ENCODE measurements around the gene LRIT3.

LRIT3 gene

DNA sequence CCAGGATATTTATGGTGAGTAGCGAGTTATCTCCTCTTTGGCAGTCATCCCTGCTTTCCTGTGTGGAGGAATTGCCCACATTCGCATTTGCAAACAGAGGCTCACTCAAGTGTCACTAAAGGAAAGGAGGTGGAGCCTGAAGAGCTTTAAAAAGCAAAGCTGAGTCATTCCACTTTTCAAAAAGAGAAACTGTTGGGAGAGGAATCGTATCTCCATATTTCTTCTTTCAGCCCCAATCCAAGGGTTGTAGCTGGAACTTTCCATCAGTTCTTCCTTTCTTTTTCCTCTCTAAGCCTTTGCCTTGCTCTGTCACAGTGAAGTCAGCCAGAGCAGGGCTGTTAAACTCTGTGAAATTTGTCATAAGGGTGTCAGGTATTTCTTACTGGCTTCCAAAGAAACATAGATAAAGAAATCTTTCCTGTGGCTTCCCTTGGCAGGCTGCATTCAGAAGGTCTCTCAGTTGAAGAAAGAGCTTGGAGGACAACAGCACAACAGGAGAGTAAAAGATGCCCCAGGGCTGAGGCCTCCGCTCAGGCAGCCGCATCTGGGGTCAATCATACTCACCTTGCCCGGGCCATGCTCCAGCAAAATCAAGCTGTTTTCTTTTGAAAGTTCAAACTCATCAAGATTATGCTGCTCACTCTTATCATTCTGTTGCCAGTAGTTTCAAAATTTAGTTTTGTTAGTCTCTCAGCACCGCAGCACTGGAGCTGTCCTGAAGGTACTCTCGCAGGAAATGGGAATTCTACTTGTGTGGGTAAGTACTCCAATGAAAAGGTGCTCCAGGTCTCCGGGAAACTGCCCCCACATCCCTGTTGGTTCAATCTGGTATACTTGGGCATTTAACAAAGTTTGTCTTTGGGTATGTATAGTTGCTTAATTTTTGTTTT, 65.0 kb downstream of the LRIT3 start, which contains the start of gene EGF:
TSS of gene EGF (plus strand) at position 178 of the 890 bp plus-strand sequence. CDS start at position 631, 453 bp downstream.
- no peak for DNase-seq

DNA sequence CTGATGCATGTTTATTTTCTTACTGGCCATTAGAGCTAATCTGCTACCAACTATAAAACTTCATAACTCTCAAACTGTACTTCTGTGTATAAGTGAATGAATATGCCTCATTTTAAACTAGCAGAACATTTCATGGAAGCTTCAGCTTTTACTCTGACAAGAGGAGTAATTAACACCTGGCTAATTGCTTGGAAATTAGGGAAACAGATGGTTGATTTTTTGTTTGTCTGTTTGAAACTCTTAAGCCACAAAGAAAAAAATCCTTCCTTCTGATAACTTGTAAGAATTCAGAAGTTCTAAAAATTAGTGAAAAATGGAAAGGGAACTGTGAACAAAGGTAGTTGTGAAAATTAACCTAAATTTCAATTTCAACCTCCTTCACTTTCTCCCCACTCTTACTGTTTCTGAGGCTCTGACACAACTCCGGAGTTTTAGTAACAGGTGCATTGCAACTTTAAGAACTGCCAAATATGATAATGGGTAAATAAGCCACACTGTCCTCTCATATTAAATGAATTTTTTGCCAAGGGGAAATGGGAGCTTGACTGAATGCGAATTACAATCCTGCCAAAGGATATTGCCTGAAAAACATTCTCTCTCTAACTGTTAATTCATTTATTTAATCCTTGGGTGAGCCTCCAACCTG, 65.8 kb downstream of the LRIT3 start:
- no peak for DNase-seq

DNA sequence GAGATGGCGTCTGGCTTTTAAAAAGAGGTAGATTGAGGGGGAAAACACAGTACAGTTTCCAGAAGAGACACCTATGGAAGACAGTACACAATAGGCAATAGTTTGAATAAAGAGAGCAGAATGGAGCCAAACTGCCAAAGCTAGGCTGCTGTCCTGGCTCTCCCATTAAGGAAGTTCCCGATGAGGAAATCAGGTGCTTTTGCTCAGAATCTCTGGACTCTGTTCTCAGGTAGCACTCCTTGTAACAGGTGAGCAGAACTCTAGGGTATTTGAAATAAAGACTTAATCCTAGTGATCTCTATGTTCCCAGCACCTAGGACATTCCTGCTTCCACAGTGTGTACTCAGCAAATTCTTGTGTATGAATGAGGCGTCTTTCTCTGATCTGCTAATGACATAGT, 66.4 kb downstream of the LRIT3 start:
- DNase-seq = no peak

- no peak for DNase-seq
Measured at GRCh38 chr4:109915385-109916026, 67.6 kb downstream of the LRIT3 start.

DNA sequence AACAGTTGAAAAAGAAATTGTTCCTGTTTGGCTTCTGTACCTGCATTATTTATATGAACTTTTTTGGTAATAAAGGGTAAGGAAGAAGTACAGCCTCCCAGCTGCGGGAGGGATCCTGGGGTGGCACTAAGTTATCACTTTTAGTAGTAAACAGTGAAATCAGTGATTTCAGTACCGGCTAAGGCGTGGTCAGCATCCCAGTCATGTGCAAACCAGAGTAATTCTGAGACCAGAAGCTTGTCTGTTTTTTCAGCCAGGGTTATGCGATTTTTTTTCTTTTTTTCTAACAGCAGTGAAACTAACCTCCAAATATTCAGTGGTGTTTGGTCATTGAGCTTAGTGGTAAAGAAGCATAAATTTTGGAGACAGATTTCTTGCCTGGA, 68.1 kb downstream of the LRIT3 start:
- no peak for DNase-seq

GRCh38 chr4:109921384-109921808, 73.5 kb downstream of the LRIT3 start:
- no peak for DNase-seq
